ENCODE data around the gene NTSR1. TPM values are rescaled to one million over a fixed set of nuclear protein-coding genes. Genes with fewer than 3 reads are reported as not detected.

NTSR1 gene
- total and polyA plus RNA-seq, 4 donors = 0.02 to 3.7 (median 0.76) TPM

DNA sequence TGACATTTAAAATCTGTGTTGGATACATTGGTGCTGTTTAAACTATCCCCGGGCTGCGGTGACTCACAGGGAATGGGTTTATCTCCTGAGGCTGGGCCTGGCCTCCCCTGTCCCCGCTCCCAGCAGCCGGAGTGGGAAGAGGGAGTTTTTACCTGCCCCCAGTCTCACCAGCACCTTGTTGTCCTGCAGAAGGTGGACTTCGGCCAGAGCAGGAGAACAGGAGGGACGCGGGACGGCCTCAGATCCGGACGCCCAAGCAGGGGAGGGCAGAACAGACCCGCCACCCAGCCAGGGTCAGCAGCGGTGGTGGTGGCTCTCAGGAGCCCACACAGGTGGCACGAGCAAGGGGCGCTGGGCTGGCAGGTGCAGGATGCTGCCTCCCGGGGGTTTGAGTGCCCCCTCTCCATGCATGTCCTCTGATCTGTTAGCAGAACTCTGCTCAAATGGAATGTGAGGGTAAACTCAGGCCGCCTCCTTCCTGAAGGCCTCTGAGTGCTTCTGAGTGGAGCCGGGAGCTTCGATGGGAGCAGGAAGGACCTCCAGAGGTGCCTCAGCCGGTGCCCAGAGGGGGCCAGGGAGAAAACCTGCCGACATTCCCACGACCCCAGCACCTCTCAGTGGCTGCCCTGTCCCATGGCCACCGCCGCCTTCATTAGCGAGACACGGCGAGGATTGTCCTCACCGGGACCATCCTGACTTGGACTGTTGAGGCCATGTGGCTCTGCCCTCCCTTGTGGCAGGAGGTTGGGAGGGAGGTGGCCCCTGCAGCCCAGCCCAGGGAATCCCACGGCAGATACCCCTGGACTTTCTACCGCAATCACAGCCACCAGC is 44.2 kb downstream of the NTSR1 start:
- Histone ChIP-seq H3K4me3 (no peak overlapping the region), H3K36me3 (ENCODE audit: control insufficient read depth in 4 of 4, insufficient read depth in 4 of 4, low read length in 4 of 4) (no peaks in the 10 kb centered on the region), H3K9me3 (ENCODE audit: control insufficient read depth in 4 of 4, insufficient read depth in 3 of 4, low read length in 3 of 4) (peaks cover 0 to 3% (median 0%) of the 10 kb centered on the region in 4 donors), H3K4me1 (ENCODE audit: control insufficient read depth in 5 of 5, insufficient read depth in 5 of 5, low read length in 5 of 5) (peaks cover 0 to 6% (median 0%) of the 10 kb centered on the region in 5 donors), H3K9ac (ENCODE audit: insufficient read depth in 1 of 2, low read length in 2 of 2) (no peak overlapping the region), H3K27me3 (ENCODE audit: control insufficient read depth in 3 of 3, insufficient read depth in 3 of 3, low read length in 2 of 3) (no peaks in the 10 kb centered on the region), H3K27ac (ENCODE audit: low read depth in 1 of 2, low read length in 1 of 2) (no peak overlapping the region)
- DNase-seq (peak in 1 of 3 donors; percentile 34), ATAC-seq (ENCODE audit: insufficient read depth, low FRiP score) (no peak)
- 67 to 83% methylated on average over 29 of the region's 29 CpGs for WGBS, 2 donors
- TF ChIP-seq, protein P1, sequence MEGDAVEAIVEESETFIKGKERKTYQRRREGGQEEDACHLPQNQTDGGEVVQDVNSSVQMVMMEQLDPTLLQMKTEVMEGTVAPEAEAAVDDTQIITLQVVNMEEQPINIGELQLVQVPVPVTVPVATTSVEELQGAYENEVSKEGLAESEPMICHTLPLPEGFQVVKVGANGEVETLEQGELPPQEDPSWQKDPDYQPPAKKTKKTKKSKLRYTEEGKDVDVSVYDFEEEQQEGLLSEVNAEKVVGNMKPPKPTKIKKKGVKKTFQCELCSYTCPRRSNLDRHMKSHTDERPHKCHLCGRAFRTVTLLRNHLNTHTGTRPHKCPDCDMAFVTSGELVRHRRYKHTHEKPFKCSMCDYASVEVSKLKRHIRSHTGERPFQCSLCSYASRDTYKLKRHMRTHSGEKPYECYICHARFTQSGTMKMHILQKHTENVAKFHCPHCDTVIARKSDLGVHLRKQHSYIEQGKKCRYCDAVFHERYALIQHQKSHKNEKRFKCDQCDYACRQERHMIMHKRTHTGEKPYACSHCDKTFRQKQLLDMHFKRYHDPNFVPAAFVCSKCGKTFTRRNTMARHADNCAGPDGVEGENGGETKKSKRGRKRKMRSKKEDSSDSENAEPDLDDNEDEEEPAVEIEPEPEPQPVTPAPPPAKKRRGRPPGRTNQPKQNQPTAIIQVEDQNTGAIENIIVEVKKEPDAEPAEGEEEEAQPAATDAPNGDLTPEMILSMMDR (IDR thresholded peaks at IDR 0.05; ENCODE audit: control extremely low read depth, extremely low read depth) = no peak

DNA sequence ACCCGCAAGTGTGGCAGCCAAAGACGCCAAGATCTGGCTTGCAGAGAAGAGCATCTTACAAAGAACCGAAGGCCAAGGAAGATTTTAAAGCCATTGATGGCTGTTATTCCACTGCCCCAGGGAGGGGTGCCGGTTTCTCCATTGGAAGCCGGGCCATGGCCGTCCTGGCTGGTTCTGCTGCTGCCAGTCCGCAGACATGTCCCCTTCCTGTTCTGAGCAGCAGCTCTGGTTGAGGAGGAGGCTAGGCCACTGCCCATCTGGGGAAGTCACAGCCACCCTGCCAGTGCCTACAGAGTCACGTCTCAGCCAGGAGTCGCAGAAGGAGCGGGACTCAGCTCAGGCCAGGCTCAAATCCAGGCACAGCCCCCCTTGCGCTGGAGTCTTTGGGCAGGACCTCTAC is 45.0 kb downstream of the NTSR1 start:
- Histone ChIP-seq H3K9ac (ENCODE audit: insufficient read depth in 1 of 2, low read length in 2 of 2) (no peak overlapping the region), H3K27me3 (ENCODE audit: control insufficient read depth in 3 of 3, insufficient read depth in 3 of 3, low read length in 2 of 3) (no peaks in the 10 kb centered on the region), H3K9me3 (ENCODE audit: control insufficient read depth in 4 of 4, insufficient read depth in 3 of 4, low read length in 3 of 4) (peaks cover 0 to 3% (median 0%) of the 10 kb centered on the region in 4 donors), H3K27ac (ENCODE audit: low read depth in 1 of 2, low read length in 1 of 2) (no peak overlapping the region), H3K36me3 (ENCODE audit: control insufficient read depth in 4 of 4, insufficient read depth in 4 of 4, low read length in 4 of 4) (no peaks in the 10 kb centered on the region), H3K4me3 (no peak overlapping the region), H3K4me1 (ENCODE audit: control insufficient read depth in 5 of 5, insufficient read depth in 5 of 5, low read length in 5 of 5) (peaks cover 0 to 6% (median 0%) of the 10 kb centered on the region in 5 donors)
- ATAC-seq (ENCODE audit: insufficient read depth, low FRiP score) = no peak
- TF ChIP-seq, protein P1 (IDR thresholded peaks at IDR 0.05; ENCODE audit: control extremely low read depth, extremely low read depth) = no peak
- DNase-seq = peak in 1 of 3 donors; percentile 6
- 93 to 94% methylated on average over 11 of the region's 11 CpGs for WGBS, 2 donors

DNA sequence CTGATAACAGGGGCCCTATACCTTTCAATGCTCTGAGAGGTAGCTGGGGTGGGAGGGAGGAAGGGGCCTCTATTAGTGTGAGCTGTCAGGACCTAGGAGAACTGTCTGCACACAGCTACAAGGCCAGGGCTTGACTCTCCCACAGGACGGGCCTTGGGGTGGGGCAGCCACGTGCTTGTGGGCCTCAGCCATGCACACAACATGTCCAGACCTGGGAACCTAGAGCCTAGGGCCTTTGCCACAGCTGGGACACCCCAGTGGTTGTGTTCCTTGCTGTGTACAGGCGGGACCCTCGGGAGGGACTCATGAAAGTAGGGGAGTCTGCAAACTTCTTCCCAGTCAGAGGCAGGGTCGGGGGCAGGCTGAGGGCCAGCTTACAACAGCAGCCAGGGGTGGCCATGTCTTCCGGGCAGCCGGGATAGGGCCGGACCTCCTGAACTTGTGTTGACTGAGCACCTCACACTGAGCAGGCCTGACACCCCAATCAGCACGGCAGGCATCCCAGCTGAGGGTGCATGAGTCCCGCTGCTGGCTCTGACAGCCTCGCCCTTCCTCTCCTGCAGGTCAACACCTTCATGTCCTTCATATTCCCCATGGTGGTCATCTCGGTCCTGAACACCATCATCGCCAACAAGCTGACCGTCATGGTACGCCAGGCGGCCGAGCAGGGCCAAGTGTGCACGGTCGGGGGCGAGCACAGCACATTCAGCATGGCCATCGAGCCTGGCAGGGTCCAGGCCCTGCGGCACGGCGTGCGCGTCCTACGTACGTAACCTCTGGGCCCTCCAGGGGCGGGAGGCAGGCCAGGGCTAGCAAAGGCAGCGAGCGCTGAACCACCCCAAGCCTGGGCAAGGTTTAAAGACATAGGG is 45.7 kb downstream of the NTSR1 start:
- no peak for DNase-seq

More for the DNA sequence above, 45.7 kb downstream of the NTSR1 start:
- peaks cover 0 to 6% (median 0%) of the 10 kb centered on the region in 5 donors for H3K4me1 ChIP-seq (ENCODE audit: control insufficient read depth in 5 of 5, insufficient read depth in 5 of 5, low read length in 5 of 5)
- H3K9me3 ChIP-seq (ENCODE audit: control insufficient read depth in 4 of 4, insufficient read depth in 3 of 4, low read length in 3 of 4) = peaks cover 0 to 3% (median 0%) of the 10 kb centered on the region in 4 donors
- ATAC-seq (ENCODE audit: insufficient read depth, low FRiP score) = no peak
- H3K9ac ChIP-seq (ENCODE audit: insufficient read depth in 1 of 2, low read length in 2 of 2) = no peak overlapping the region
- H3K4me3 ChIP-seq = no peak overlapping the region
- no peak overlapping the region for H3K27ac ChIP-seq (ENCODE audit: low read depth in 1 of 2, low read length in 1 of 2)
- H3K36me3 ChIP-seq (ENCODE audit: control insufficient read depth in 4 of 4, insufficient read depth in 4 of 4, low read length in 4 of 4) = no peaks in the 10 kb centered on the region
- TF ChIP-seq, protein P1 (IDR thresholded peaks at IDR 0.05; ENCODE audit: control extremely low read depth, extremely low read depth) = no peak
- no peaks in the 10 kb centered on the region for H3K27me3 ChIP-seq (ENCODE audit: control insufficient read depth in 3 of 3, insufficient read depth in 3 of 3, low read length in 2 of 3)
- WGBS, 2 donors = 92 to 94% methylated on average over 30 to 31 of the region's 31 CpGs
